Esophagus muscularis mucosa (tissue), 2 donors: ENCODE results near the gene SLC16A11.

Experiments
- EP300 ChIP-seq: sonication (generic); formaldehyde crosslinking; IDR thresholded peaks from one replicate; pipeline ENCODE4 v1.6.1; 2017; ENCODE audit warnings: antibody characterized with exemption
- POLR2A ChIP-seq: fragments of 450-650 bp; IDR thresholded peaks from one replicate; pipeline ENCODE4 v1.6.1; 2017; ENCODE audit warnings: antibody characterized with exemption, moderate library complexity, mild to moderate bottlenecking, low read depth

DNA sequence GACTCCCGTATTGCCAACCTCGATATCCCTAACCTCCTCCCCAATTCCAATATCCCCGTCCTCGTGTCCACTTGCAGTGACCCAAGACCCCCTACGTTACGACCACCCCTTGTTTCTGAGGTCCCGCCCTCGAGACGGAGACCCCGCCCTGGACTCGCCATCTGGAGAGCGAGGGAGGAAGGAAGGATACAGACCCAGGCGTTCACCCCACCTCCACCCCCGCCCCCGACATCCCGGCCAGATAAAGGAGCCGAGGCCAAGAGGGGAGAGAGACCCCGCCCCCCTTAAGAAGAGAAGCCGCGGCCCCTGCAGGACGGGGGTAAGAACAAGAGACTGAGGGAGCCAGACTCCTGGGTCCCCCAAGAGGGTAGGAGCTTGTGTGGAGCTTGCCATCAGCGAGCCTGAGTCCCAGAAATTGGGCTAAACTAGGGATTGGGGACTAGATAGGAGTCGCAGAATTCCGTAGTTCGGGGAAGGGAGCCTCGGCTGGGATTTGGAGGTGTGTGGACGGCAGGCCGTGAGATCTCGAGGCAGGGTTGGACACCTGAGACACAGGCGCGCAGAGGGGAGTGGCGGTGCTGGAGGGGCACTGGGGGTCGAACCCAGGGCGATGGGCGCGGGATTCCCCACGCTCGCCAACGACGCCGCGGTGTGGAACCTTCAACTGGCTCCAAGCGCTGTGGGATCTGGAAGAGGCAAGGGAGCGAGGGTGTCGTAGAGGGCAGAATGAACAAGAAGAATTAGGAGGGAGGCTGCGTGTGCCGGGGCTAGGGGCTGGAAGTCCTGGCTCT lies 20.9 kb downstream of the SLC16A11 start, which contains the start of gene BCL6B:
- no peak for TF ChIP-seq POLR2A
- no peak for TF ChIP-seq EP300
